ENCODE results near the gene PTGER1. TPM values are rescaled to one million over a fixed set of nuclear protein-coding genes. Genes with fewer than 3 reads are reported as not detected.

PTGER1 gene
- total and polyA plus RNA-seq, 9 of the 15 experiments (the other 6 are each of a cell fraction or from before 2014, with no cell fraction given): 0.06 to 0.36 (median 0.31) TPM; not detected in 5

- TF ChIP-seq RBM15 (IDR thresholded peaks at IDR 0.05; ENCODE audit: insufficient read depth, low read length) (no peak), SREBF2 (CRISPR knock-in tag; IDR thresholded peaks at IDR 0.05) (no peak), ZNF224 (CRISPR knock-in tag; IDR thresholded peaks at IDR 0.05) (no peak), TAF7 (tag; IDR thresholded peaks at IDR 0.05) (0 out of 2 replicates have a peak, but pooled peaks have one; percentile 29), POLR2AphosphoS2 (IDR thresholded peaks at IDR 0.05; ENCODE audit: low read length) (no peak), HOXB6 (CRISPR knock-in tag; IDR thresholded peaks at IDR 0.05; ENCODE audit: borderline replicate concordance) (no peak), ZC3H11A (IDR thresholded peaks at IDR 0.05; ENCODE audit: low read depth, low read length) (0 out of 2 replicates have a peak, but pooled peaks have one; percentile 39), RBM25 (IDR thresholded peaks at IDR 0.05; ENCODE audit: low read depth, low read length, severe bottlenecking) (peak; percentile 99), KDM5B (IDR thresholded peaks at IDR 0.05; ENCODE audit: insufficient replicate concordance, low read depth, low read length) (no peak), MYBL2 (IDR thresholded peaks at IDR 0.05; ENCODE audit: low read depth) (no peak), MYBL2 (CRISPR knock-in tag; IDR thresholded peaks at IDR 0.05; ENCODE audit: borderline replicate concordance) (no peak), ZNF717 (CRISPR knock-in tag; IDR thresholded peaks at IDR 0.05) (no peak), ZNF282 (CRISPR knock-in tag; IDR thresholded peaks at IDR 0.05) (no peak), TBP (optimal IDR thresholded peaks at IDR 0.05; ENCODE audit: low read depth, low read length) (peak; percentile 32), TRIM25 (IDR thresholded peaks at IDR 0.05; ENCODE audit: borderline replicate concordance) (no peak), CHD2 (IDR thresholded peaks at IDR 0.05; ENCODE audit: low read depth, low read length) (peak; percentile 79), SIN3A (IDR thresholded peaks at IDR 0.05; ENCODE audit: borderline replicate concordance in 2 of 2, control insufficient read depth in 1 of 2, low read depth in 2 of 2, low read length in 2 of 2) (no peak; a peak in 1 of 4 replicates), ZNF785 (CRISPR knock-in tag; IDR thresholded peaks at IDR 0.05) (no peak), CREBBP (IDR thresholded peaks at IDR 0.05; ENCODE audit: low read depth, low read length) (no peak), ZNF184 (CRISPR knock-in tag; IDR thresholded peaks at IDR 0.05) (no peak), TBL1XR1 (IDR thresholded peaks at IDR 0.05; ENCODE audit: low read length in 2 of 2) (peak in 1 of 2 experiments; percentile 63; a peak in 1 of 4 replicates), SMAD4 (CRISPR knock-in tag; conservative IDR thresholded peaks at IDR 0.05) (peak; percentile 90), HDAC2 (IDR thresholded peaks at IDR 0.05) (peak; percentile 61; the same call in 1 of the 2 replicates), ZNF76 (CRISPR knock-in tag; IDR thresholded peaks at IDR 0.05; ENCODE audit: borderline replicate concordance) (no peak), RBM34 (IDR thresholded peaks at IDR 0.05; ENCODE audit: borderline replicate concordance, insufficient read depth, low read length) (no peak)
- TF ChIP-seq, protein P1, sequence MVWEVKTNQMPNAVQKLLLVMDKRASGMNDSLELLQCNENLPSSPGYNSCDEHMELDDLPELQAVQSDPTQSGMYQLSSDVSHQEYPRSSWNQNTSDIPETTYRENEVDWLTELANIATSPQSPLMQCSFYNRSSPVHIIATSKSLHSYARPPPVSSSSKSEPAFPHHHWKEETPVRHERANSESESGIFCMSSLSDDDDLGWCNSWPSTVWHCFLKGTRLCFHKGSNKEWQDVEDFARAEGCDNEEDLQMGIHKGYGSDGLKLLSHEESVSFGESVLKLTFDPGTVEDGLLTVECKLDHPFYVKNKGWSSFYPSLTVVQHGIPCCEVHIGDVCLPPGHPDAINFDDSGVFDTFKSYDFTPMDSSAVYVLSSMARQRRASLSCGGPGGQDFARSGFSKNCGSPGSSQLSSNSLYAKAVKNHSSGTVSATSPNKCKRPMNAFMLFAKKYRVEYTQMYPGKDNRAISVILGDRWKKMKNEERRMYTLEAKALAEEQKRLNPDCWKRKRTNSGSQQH (CRISPR knock-in tag; IDR thresholded peaks at IDR 0.05): no peak
Observed at GRCh38 chr19:14496029-14496833, 21.1 kb upstream of the PTGER1 start, which contains the start of gene GIPC1 (continued).
